Measurements from ENCODE around the gene ATP13A4. TPM values are rescaled to one million over a fixed set of nuclear protein-coding genes. Genes with fewer than 3 reads are reported as not detected.

Gene ATP13A4
- total RNA-seq, 4 donors from 2014 or later = 18.7 to 75.0 (median 35.3) TPM

DNA sequence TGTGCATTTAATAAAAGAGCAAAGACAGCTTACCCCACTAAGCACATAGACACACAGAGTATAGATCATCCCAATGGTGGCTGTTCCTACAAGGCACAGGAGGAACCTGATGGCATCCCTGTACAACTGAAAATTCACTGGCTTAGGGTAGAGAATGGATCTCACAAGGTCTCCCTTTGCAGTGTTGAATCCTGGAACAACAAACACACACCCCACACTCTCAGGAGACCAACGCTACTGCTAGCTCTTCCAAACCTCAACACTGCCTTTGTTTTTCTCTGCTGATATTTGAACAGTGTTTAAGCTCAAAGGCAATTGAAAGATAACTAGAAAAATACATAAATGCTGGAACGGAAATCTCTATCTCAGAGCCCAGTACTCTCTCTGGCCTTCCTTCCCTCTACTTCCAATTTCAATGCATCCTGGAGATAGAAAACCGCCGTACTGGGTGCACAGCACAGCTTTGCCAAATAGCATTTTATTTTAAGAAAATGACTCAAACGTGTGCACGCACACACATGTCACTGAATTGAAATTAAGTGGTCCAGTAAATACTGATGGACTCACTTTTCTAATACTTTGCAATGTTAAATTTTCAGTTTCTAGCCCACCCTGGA is 88.6 kb downstream of the ATP13A4 start:
- WGBS = 77% methylated on average over 6 of the region's 6 CpGs
- no peaks in the 10 kb centered on the region for H3K27me3 ChIP-seq
- DNase-seq (ENCODE audit: low spot score in 2 of 2) = no peak
- no peak for TF ChIP-seq POLR2AphosphoS5 (IDR thresholded peaks at IDR 0.05)
- no peak overlapping the region for H3K4me3 ChIP-seq
- no peaks in the 10 kb centered on the region for H3K9me3 ChIP-seq
- H3K36me3 ChIP-seq = no peaks in the 10 kb centered on the region
- H3K27ac ChIP-seq = no peak overlapping the region
- H3K4me1 ChIP-seq = no peaks in the 10 kb centered on the region

DNA sequence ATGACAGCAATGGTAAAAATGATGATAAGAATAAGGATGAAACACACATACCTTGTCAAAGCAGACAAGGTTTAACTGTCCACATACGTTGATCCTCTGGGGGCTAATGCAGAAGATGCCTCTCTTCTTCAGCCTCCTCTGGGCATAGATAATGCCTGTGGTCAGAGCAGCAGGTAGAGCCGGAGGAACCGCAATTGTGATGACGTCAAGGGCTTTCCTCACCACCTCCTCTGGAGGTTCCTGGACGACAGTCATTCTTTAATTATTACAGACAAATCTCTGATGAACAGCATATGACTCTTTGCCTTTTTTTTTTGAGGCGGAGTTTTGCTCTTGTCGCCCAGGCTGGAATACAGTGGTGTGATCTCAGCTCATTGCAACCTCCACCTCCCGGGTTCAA is 89.8 kb downstream of the ATP13A4 start:
- 87% methylated on average over 8 of the region's 8 CpGs for WGBS
- Histone ChIP-seq H3K4me3 (no peak overlapping the region), H3K4me1 (no peaks in the 10 kb centered on the region), H3K27me3 (no peaks in the 10 kb centered on the region), H3K36me3 (no peaks in the 10 kb centered on the region), H3K9me3 (no peaks in the 10 kb centered on the region), H3K27ac (no peak overlapping the region)
- no peak for DNase-seq (ENCODE audit: low spot score in 2 of 2)
- TF ChIP-seq EP300 (IDR thresholded peaks at IDR 0.05) (no peak), POLR2A (IDR thresholded peaks at IDR 0.05) (no peak), POLR2AphosphoS5 (IDR thresholded peaks at IDR 0.05) (no peak)
- TF ChIP-seq, protein P1, sequence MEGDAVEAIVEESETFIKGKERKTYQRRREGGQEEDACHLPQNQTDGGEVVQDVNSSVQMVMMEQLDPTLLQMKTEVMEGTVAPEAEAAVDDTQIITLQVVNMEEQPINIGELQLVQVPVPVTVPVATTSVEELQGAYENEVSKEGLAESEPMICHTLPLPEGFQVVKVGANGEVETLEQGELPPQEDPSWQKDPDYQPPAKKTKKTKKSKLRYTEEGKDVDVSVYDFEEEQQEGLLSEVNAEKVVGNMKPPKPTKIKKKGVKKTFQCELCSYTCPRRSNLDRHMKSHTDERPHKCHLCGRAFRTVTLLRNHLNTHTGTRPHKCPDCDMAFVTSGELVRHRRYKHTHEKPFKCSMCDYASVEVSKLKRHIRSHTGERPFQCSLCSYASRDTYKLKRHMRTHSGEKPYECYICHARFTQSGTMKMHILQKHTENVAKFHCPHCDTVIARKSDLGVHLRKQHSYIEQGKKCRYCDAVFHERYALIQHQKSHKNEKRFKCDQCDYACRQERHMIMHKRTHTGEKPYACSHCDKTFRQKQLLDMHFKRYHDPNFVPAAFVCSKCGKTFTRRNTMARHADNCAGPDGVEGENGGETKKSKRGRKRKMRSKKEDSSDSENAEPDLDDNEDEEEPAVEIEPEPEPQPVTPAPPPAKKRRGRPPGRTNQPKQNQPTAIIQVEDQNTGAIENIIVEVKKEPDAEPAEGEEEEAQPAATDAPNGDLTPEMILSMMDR (IDR thresholded peaks at IDR 0.05) = no peak

DNA sequence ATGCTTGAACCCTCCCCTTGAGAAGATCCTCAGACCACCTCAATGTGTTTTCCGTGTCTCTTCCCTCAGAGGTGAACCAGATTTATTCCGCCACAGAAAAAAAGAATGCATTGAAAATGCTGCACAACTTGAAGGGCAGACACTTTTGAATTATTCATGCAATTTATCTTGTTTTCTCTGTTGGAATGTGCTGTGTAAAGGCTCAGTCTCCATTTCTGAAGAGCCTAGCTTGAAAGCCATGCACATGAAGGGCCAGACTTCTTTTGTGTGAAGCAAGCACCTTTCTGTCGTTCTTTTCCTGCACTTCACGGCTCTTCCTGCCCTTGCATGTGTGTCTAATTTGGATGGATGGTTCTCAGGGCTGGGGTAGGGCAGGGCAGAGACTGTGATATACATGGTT is 97.2 kb downstream of the ATP13A4 start:
- Histone ChIP-seq H3K9me3 (no peaks in the 10 kb centered on the region), H3K36me3 (no peaks in the 10 kb centered on the region), H3K27me3 (no peaks in the 10 kb centered on the region), H3K27ac (no peak overlapping the region), H3K4me3 (no peak overlapping the region), H3K4me1 (no peaks in the 10 kb centered on the region)
- WGBS = 69% methylated on average over 4 of the region's 4 CpGs
- no peak for DNase-seq (ENCODE audit: low spot score in 2 of 2)
- no peak for TF ChIP-seq POLR2A (IDR thresholded peaks at IDR 0.05)
- no peak for TF ChIP-seq POLR2AphosphoS5 (IDR thresholded peaks at IDR 0.05)
- no peak for TF ChIP-seq EP300 (IDR thresholded peaks at IDR 0.05)
- TF ChIP-seq, protein P1 (IDR thresholded peaks at IDR 0.05) = no peak

DNA sequence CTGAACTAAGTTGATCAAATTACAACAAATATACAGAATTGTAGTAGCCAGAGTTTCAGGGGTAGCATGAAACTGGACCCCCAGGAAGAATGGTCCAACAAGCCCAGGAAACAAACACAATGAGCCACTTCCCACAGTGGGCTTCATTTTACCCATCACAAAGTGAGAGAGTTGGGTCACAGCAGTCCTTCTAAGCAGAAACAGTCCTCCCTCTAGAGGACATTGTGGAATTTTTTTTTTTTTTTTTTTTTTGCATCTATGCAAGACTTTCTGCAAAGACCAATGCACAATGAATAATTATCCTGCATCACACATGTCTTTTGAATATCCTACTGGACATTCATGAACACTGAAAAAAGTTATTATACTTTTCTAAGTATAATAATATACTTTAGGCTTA is 102.4 kb downstream of the ATP13A4 start:
- H3K4me1 ChIP-seq = no peaks in the 10 kb centered on the region
- no peak overlapping the region for H3K4me3 ChIP-seq
- TF ChIP-seq POLR2AphosphoS5 (IDR thresholded peaks at IDR 0.05) (no peak), EP300 (IDR thresholded peaks at IDR 0.05) (no peak), POLR2A (IDR thresholded peaks at IDR 0.05) (no peak)
- TF ChIP-seq, protein P1 (IDR thresholded peaks at IDR 0.05) = no peak
- no peak overlapping the region for H3K27ac ChIP-seq
- no peaks in the 10 kb centered on the region for H3K27me3 ChIP-seq
- H3K9me3 ChIP-seq = no peaks in the 10 kb centered on the region
- no peaks in the 10 kb centered on the region for H3K36me3 ChIP-seq
- no peak for DNase-seq (ENCODE audit: low spot score in 2 of 2)

DNA sequence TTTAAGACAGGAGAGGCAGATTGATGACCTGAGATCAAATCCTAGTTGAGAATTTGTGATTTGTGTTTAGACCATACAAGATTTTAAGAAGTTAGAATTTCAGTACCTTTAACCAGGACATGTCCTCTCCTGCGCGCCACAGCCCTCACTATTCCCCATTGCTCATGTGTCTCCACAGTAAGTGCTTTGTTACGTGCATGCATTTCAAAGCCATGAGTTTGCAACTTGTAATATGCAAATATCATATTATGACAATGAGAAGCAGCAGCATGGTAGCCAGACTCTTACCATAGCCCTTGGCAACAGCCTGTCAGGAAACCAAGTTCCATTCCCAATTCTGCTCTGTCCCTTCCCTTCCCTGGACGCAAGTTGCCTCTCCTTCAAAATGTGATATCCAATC is 102.8 kb downstream of the ATP13A4 start:
- DNase-seq (ENCODE audit: low spot score in 2 of 2) = no peak
- H3K27me3 ChIP-seq = no peaks in the 10 kb centered on the region
- 89% methylated on average over 4 of the region's 4 CpGs for WGBS
- no peaks in the 10 kb centered on the region for H3K36me3 ChIP-seq
- H3K4me1 ChIP-seq = no peaks in the 10 kb centered on the region
- no peaks in the 10 kb centered on the region for H3K9me3 ChIP-seq
- H3K27ac ChIP-seq = no peak overlapping the region
- H3K4me3 ChIP-seq = no peak overlapping the region
- TF ChIP-seq EP300 (IDR thresholded peaks at IDR 0.05) = no peak

DNA sequence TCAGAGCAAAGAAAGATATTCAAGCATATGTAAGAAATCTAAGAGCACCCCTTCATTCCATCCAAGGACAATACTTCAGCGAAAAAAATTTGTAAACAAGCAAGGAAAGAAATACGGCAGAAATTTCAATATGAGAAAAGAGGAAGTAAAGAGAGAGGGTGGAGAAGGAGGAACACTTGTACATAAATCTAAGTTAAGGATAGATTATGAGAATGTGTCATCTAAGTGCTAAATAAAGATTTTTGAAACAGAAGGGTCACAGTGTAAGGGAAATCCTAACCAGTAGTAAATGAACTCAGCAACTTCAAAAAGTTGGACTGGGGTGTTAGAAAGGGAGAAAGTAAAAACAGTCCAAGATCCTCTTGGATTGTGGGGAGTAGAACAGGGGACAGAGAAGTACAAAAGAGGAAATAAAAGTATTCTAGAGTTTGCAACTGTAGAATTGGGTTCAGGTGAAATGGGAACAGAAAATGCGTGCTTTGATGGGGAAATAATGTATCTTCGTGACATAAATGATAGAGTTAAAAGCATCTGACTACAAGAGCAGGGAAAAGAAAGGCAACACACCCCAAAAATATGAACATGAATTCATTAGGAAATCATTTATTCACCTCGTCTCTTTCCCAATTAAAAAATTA is 107.6 kb downstream of the ATP13A4 start:
- Histone ChIP-seq H3K9me3 (no peaks in the 10 kb centered on the region), H3K36me3 (no peaks in the 10 kb centered on the region), H3K27me3 (no peaks in the 10 kb centered on the region), H3K27ac (no peak overlapping the region), H3K4me1 (no peaks in the 10 kb centered on the region), H3K4me3 (no peak overlapping the region)
- WGBS = 72% methylated on average over 5 of the region's 5 CpGs
- no peak for DNase-seq (ENCODE audit: low spot score in 2 of 2)
- TF ChIP-seq, protein P1 (IDR thresholded peaks at IDR 0.05) = no peak
- TF ChIP-seq POLR2AphosphoS5 (IDR thresholded peaks at IDR 0.05) = no peak
- no peak for TF ChIP-seq POLR2A (IDR thresholded peaks at IDR 0.05)
- TF ChIP-seq EP300 (IDR thresholded peaks at IDR 0.05) = no peak
